Karpas-422 (cell line): ENCODE data around the gene FGD4. TPM values are rescaled to one million over a fixed set of nuclear protein-coding genes. Genes with fewer than 3 reads are reported as not detected.

Experiments used
- DNase-seq: peaks from one replicate; pipeline ENCODE4 v3.0.0-alpha.2; 2015
- H2AFZ ChIP-seq: fragments of 200-600 bp; sonication (generic); 2 replicates; pipeline ENCODE4 v1.6.1; 2014; ENCODE audit warnings: antibody characterized with exemption, low read length, mixed read lengths
- H3K27ac ChIP-seq: fragments of 200-600 bp; sonication (generic); 2 replicates; pipeline ENCODE4 v1.5.1; 2014; ENCODE audit warnings: mild to moderate bottlenecking, low read length, moderate library complexity
- H3K27me3 ChIP-seq: fragments of 200-600 bp; sonication (generic); 2 replicates; pipeline ENCODE4 v1.6.1; 2014; ENCODE audit warnings: low read length, mixed read lengths
- H3K36me3 ChIP-seq: fragments of 200-600 bp; sonication (generic); 2 replicates; pipeline ENCODE4 v1.6.1; 2014; ENCODE audit warnings: low read length, mixed read lengths; ENCODE audit not compliant: insufficient read depth
- H3K4me1 ChIP-seq: fragments of 200-600 bp; sonication (generic); 2 replicates; pipeline ENCODE4 v1.6.1; 2014; ENCODE audit warnings: mild to moderate bottlenecking, low read length, mixed read lengths
- H3K4me2 ChIP-seq: fragments of 200-600 bp; sonication (generic); 2 replicates; pipeline ENCODE4 v1.6.1; 2014; ENCODE audit warnings: low read length, low read depth, mild to moderate bottlenecking; ENCODE audit not compliant: poor library complexity, severe bottlenecking
- H3K4me3 ChIP-seq: fragments of 200-600 bp; sonication (generic); 2 replicates; pipeline ENCODE4 v1.5.1; 2014; ENCODE audit warnings: mild to moderate bottlenecking, antibody characterized with exemption, low read length, mixed read lengths
- H3K79me2 ChIP-seq: fragments of 200-600 bp; sonication (generic); 2 replicates; pipeline ENCODE4 v1.6.1; 2014; ENCODE audit warnings: mild to moderate bottlenecking, low read length, mixed read lengths
- H3K9ac ChIP-seq: fragments of 200-600 bp; sonication (generic); 2 replicates; pipeline ENCODE4 v1.6.0; 2014; ENCODE audit warnings: low read length
- H3K9me2 ChIP-seq: fragments of 200-600 bp; sonication (generic), shearing (Covaris generic); replicated peaks from 2 replicates; pipeline ENCODE4 v1.6.0; 2014; ENCODE audit warnings: mild to moderate bottlenecking, low read length, moderate library complexity; ENCODE audit not compliant: insufficient read depth
- H3K9me3 ChIP-seq: fragments of 300-700, 200-600 bp; sonication (generic); 2 replicates; pipeline ENCODE4 v1.6.1; 2014; ENCODE audit warnings: low read length, mixed read lengths
- H4K20me1 ChIP-seq: fragments of 200-600 bp; sonication (generic); 2 replicates; pipeline ENCODE4 v1.6.1; 2014; ENCODE audit warnings: mild to moderate bottlenecking, antibody characterized with exemption, low read length, low read depth; ENCODE audit not compliant: insufficient read depth
- total RNA-seq: library from RNA; depleted of rRNA; stranded (reverse); fragments of >200 nt; shearing (Covaris generic); gene quantifications from 2 replicates; pipeline ENCODE4 v1.2.3, GENCODE V29; 2014; ENCODE audit warnings: low replicate concordance

Gene FGD4
- total RNA-seq, 1 experiment from 2014 or later, result 0.11 TPM

- H3K9me3 ChIP-seq, result no peaks in the 10 kb centered on the region
- no peak for DNase-seq
- H3K4me3 ChIP-seq, result no peak overlapping the region
- peaks cover 4% of the 10 kb centered on the region; the same call in 1 of the 2 replicates for H3K4me1 ChIP-seq
- H3K36me3 ChIP-seq, result no peaks in the 10 kb centered on the region
- no peaks in the 10 kb centered on the region for H4K20me1 ChIP-seq
- no peaks in the 10 kb centered on the region for H3K9me2 ChIP-seq
- H3K4me2 ChIP-seq, result no peak overlapping the region
- no peaks in the 10 kb centered on the region for H3K27me3 ChIP-seq
- H2AFZ ChIP-seq, result no peak overlapping the region
- no peak overlapping the region for H3K27ac ChIP-seq
- H3K9ac ChIP-seq, result no peak overlapping the region
- H3K79me2 ChIP-seq, result no peaks in the 10 kb centered on the region
Measured at GRCh38 chr12:32451816-32452215, 52.5 kb downstream of the FGD4 start.

- Histone ChIP-seq H3K79me2 (no peaks in the 10 kb centered on the region), H3K9ac (no peak overlapping the region), H3K4me3 (no peak overlapping the region), H2AFZ (no peak overlapping the region), H3K27ac (no peak overlapping the region), H3K27me3 (no peaks in the 10 kb centered on the region), H3K36me3 (no peaks in the 10 kb centered on the region), H3K4me2 (no peak overlapping the region), H3K9me3 (no peaks in the 10 kb centered on the region), H4K20me1 (no peaks in the 10 kb centered on the region), H3K9me2 (no peaks in the 10 kb centered on the region), H3K4me1 (peaks cover 4% of the 10 kb centered on the region; the same call in 1 of the 2 replicates)
- DNase-seq, result no peak
Measured at GRCh38 chr12:32454075-32454474, 54.7 kb downstream of the FGD4 start.

- H3K4me2 ChIP-seq, result no peak overlapping the region
Measured at GRCh38 chr12:32454866-32455265, 55.5 kb downstream of the FGD4 start.

GRCh38 chr12:32455607-32456071 lies 56.3 kb downstream of the FGD4 start:
- Histone ChIP-seq H3K27me3 (no peaks in the 10 kb centered on the region), H3K9me2 (no peaks in the 10 kb centered on the region), H2AFZ (no peak overlapping the region), H3K4me2 (peak overlapping the region; percentile 48), H4K20me1 (no peaks in the 10 kb centered on the region), H3K4me1 (peaks cover 4% of the 10 kb centered on the region; the same call in 1 of the 2 replicates), H3K27ac (no peak overlapping the region), H3K79me2 (no peaks in the 10 kb centered on the region), H3K9me3 (no peaks in the 10 kb centered on the region), H3K4me3 (no peak overlapping the region), H3K36me3 (no peaks in the 10 kb centered on the region), H3K9ac (0 out of 2 replicates have a peak overlapping the region, but pooled peaks have one; percentile 26)
- peak; percentile 83 for DNase-seq

More at GRCh38 chr12:32454866-32455265, 55.5 kb downstream of the FGD4 start:
- Histone ChIP-seq H2AFZ (no peak overlapping the region), H3K4me1 (peaks cover 4% of the 10 kb centered on the region; the same call in 1 of the 2 replicates), H3K4me3 (no peak overlapping the region), H3K27ac (no peak overlapping the region), H3K36me3 (no peaks in the 10 kb centered on the region), H3K9me2 (no peaks in the 10 kb centered on the region), H3K79me2 (no peaks in the 10 kb centered on the region), H3K27me3 (no peaks in the 10 kb centered on the region), H4K20me1 (no peaks in the 10 kb centered on the region), H3K9ac (no peak overlapping the region), H3K9me3 (no peaks in the 10 kb centered on the region)
- DNase-seq, result no peak

- DNase-seq, result no peak
Measured at GRCh38 chr12:32457251-32458025, 58.1 kb downstream of the FGD4 start.

GRCh38 chr12:32460638-32461037 lies 61.3 kb downstream of the FGD4 start:
- no peaks in the 10 kb centered on the region for H3K9me2 ChIP-seq
- no peak overlapping the region for H3K9ac ChIP-seq
- no peaks in the 10 kb centered on the region for H4K20me1 ChIP-seq
- H3K27ac ChIP-seq, result no peak overlapping the region
- no peaks in the 10 kb centered on the region for H3K36me3 ChIP-seq
- no peak for DNase-seq
- H3K4me2 ChIP-seq, result no peak overlapping the region
- no peak overlapping the region for H3K4me3 ChIP-seq
- no peak overlapping the region for H2AFZ ChIP-seq
- no peaks in the 10 kb centered on the region for H3K9me3 ChIP-seq
- no peaks in the 10 kb centered on the region for H3K79me2 ChIP-seq
- no peaks in the 10 kb centered on the region for H3K27me3 ChIP-seq
- H3K4me1 ChIP-seq, result peaks cover 4% of the 10 kb centered on the region; the same call in 1 of the 2 replicates

More at GRCh38 chr12:32457251-32458025, 58.1 kb downstream of the FGD4 start:
- H3K27ac ChIP-seq, result no peak overlapping the region
- H3K4me3 ChIP-seq, result no peak overlapping the region
- no peak overlapping the region for H3K9ac ChIP-seq
- no peaks in the 10 kb centered on the region for H3K9me3 ChIP-seq
- H3K4me2 ChIP-seq, result no peak overlapping the region
- peaks cover 4% of the 10 kb centered on the region; the same call in 1 of the 2 replicates for H3K4me1 ChIP-seq
- no peaks in the 10 kb centered on the region for H3K79me2 ChIP-seq
- no peak overlapping the region for H2AFZ ChIP-seq
- H3K9me2 ChIP-seq, result no peaks in the 10 kb centered on the region
- H3K36me3 ChIP-seq, result no peaks in the 10 kb centered on the region
- H4K20me1 ChIP-seq, result no peaks in the 10 kb centered on the region
- H3K27me3 ChIP-seq, result no peaks in the 10 kb centered on the region

- Histone ChIP-seq H3K4me1 (no peaks in the 10 kb centered on the region), H3K27ac (no peak overlapping the region), H3K27me3 (no peaks in the 10 kb centered on the region), H3K79me2 (no peaks in the 10 kb centered on the region), H3K4me2 (no peak overlapping the region), H3K9me3 (no peaks in the 10 kb centered on the region), H3K4me3 (no peak overlapping the region), H3K36me3 (no peaks in the 10 kb centered on the region), H4K20me1 (no peaks in the 10 kb centered on the region), H3K9ac (no peak overlapping the region), H3K9me2 (no peaks in the 10 kb centered on the region), H2AFZ (no peak overlapping the region)
- DNase-seq, result no peak
Measured at GRCh38 chr12:32462908-32463307, 63.5 kb downstream of the FGD4 start.

- Histone ChIP-seq H3K4me2 (no peak overlapping the region), H3K9me3 (no peaks in the 10 kb centered on the region), H3K27me3 (no peaks in the 10 kb centered on the region), H4K20me1 (no peaks in the 10 kb centered on the region), H3K79me2 (no peaks in the 10 kb centered on the region), H3K4me1 (no peaks in the 10 kb centered on the region), H3K27ac (no peak overlapping the region), H3K9me2 (no peaks in the 10 kb centered on the region), H3K36me3 (no peaks in the 10 kb centered on the region), H2AFZ (no peak overlapping the region), H3K9ac (no peak overlapping the region), H3K4me3 (no peak overlapping the region)
- DNase-seq, result no peak
Measured at GRCh38 chr12:32466187-32466586, 66.8 kb downstream of the FGD4 start.
